Esophagus squamous epithelium (tissue), 5 donors: ENCODE results near the gene NOL4L. TPM values are rescaled to one million over a fixed set of nuclear protein-coding genes. Genes with fewer than 3 reads are reported as not detected.

Source experiments
- DNase-seq: peaks from one replicate; lab custom pipeline; 2025; lab: John Stamatoyannopoulos, UW
- H3K27ac ChIP-seq, 4 donors: fragments of 200-600 bp; sonication (generic); one replicate each; pipeline ENCODE4 v1.5.1; 2016 to 2019; ENCODE audit warnings: mild to moderate bottlenecking in 1 of 4
- H3K27me3 ChIP-seq, 4 donors: fragments of 200-600 bp; sonication (generic); 1 replicate in 3 of 4; 2 replicates in 1 of 4; pipeline versions ENCODE4 v1.5.1 to v1.6.0; 2017 to 2021; ENCODE audit warnings: antibody characterized with exemption in 1 of 4
- H3K36me3 ChIP-seq, 3 donors: fragments of 200-600 bp; sonication (generic); one replicate each; pipeline ENCODE4 v1.5.1; 2016 to 2019
- H3K4me1 ChIP-seq, 3 donors: fragments of 200-600 bp; sonication (generic); one replicate each; pipeline ENCODE4 v1.5.1; 2017 to 2019
- H3K4me3 ChIP-seq, 4 donors: fragments of 200-600 bp; sonication (generic); 1 replicate in 3 of 4; 2 replicates in 1 of 4; pipeline ENCODE4 v1.5.1; 2016 to 2019; ENCODE audit warnings: mild to moderate bottlenecking in 2 of 4, moderate library complexity in 1 of 4
- H3K9me3 ChIP-seq, 3 donors: fragments of 200-600 bp; sonication (generic); one replicate each; pipeline ENCODE4 v1.5.1; 2016 to 2019
- CTCF ChIP-seq, 6 experiments: fragments of 450-650 bp in 4 of 6; fragments of 200-600 bp in 2 of 6; sonication (generic) in 2 of 6; IDR thresholded peaks; one replicate each; pipeline ENCODE4 v1.5.1; 2016 to 2019; ENCODE audit warnings: antibody characterized with exemption in 6 of 6, mild to moderate bottlenecking in 4 of 6, moderate library complexity in 4 of 6
- POLR2A ChIP-seq, 4 donors: fragments of 450-650 bp; IDR thresholded peaks; one replicate each; pipeline ENCODE4 v1.6.1; 2017; ENCODE audit warnings: antibody characterized with exemption in 4 of 4, mild to moderate bottlenecking in 4 of 4, moderate library complexity in 3 of 4
- WGBS, 2 donors: methylation state at CpG; one replicate each; pipeline ENCODE4 v1.1.5; 2018; 5-methylcytosine and 5-hydroxymethylcytosine counted together
- intact Hi-C: fragments of 100-400 bp; cut with DNase I; formaldehyde crosslinking; loops from one replicate; pipeline ENCODE4 v1.15.0; 2022
- total RNA-seq, 4 donors: library from RNA; depleted of rRNA; stranded (reverse); fragments of >200 nt; gene quantifications; one replicate each; pipeline ENCODE4 v1.1.0, GENCODE V29; 2016
- donor health status: DM: yes; HTN: yes; CAD: no.

Gene NOL4L
- total RNA-seq, 4 donors from 2014 or later = 1.5 to 5.1 (median 3.0) TPM

DNA sequence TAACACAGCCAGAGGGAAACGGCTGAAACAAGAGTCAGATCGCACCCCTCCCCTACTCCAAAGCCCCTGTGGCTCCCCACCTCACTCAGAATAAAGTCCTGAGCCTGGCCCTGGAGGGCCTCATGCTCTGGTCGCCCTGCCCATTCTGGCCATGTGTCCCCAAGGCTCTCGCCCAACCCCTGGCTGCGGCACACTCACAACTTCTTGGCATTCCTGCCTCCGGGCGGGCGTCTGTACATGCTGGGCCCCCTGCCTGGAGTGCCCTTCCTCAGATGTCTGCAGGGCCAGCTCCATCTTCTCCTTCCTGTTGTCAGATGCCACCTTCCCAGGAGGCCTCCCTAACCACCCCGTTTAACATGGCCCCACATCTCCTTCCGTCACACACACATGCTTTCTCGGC lies 17.1 kb upstream of the NOL4L start:
- Histone ChIP-seq H3K9me3 (no peaks in the 10 kb centered on the region), H3K4me1 (no peaks in the 10 kb centered on the region), H3K36me3 (no peaks in the 10 kb centered on the region), H3K4me3 (no peak overlapping the region), H3K27ac (no peak overlapping the region), H3K27me3 (peaks cover 0 to 41% (median 0%) of the 10 kb centered on the region in 4 donors)
- DNase-seq = no peak
- intact Hi-C loops = no loop called here
- TF ChIP-seq POLR2A (IDR thresholded peaks at IDR 0.05) (no peak), CTCF (IDR thresholded peaks at IDR 0.05) (no peak)
- 76 to 79% methylated on average over 11 of the region's 11 CpGs for WGBS, 2 donors

DNA sequence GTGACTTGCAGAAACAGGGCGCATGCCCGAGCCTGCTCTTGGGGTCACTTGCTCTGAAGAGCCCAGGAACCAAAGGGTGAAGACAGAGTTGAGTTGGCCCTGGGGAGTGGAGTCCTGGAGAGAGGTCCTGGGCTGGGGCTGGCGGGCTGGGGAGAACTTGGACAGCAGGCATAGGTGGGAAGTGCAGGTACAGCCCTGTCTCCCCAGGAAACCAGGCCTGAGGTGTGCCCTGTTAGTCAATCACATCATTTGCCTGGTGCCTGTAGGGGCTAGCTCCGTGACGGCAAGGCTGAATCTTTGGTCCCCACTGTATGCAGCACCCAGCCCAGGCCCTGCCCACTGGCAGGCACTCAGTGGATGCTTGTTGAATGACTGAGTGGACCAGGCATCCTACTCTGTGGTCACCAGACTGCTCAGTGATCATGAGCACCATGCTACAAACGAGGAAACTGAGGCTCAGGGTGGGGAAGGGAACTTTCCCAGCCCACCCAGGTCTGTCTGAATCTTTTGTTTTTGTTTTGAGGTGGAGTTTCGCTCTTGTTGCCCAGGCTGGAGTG lies 15.6 kb upstream of the NOL4L start:
- no peak for DNase-seq
- no peak for TF ChIP-seq CTCF (IDR thresholded peaks at IDR 0.05)
- no peak for TF ChIP-seq POLR2A (IDR thresholded peaks at IDR 0.05)
- H3K27me3 ChIP-seq = peaks cover 0 to 26% (median 0%) of the 10 kb centered on the region in 4 donors
- intact Hi-C loops = no loop called here
- no peaks in the 10 kb centered on the region for H3K36me3 ChIP-seq
- H3K9me3 ChIP-seq = no peaks in the 10 kb centered on the region
- WGBS, 2 donors = 63 to 71% methylated on average over 4 to 5 of the region's 7 CpGs
- no peaks in the 10 kb centered on the region for H3K4me1 ChIP-seq
- H3K27ac ChIP-seq = no peak overlapping the region
- no peak overlapping the region for H3K4me3 ChIP-seq

GRCh38 chr20:32599783-32600340 lies 14.7 kb upstream of the NOL4L start:
- DNase-seq = no peak
- Histone ChIP-seq H3K36me3 (no peaks in the 10 kb centered on the region), H3K4me1 (no peaks in the 10 kb centered on the region), H3K27me3 (peaks cover 0 to 17% (median 0%) of the 10 kb centered on the region in 4 donors), H3K27ac (no peak overlapping the region), H3K9me3 (no peaks in the 10 kb centered on the region), H3K4me3 (no peak overlapping the region)
- intact Hi-C loops = no loop called here
- TF ChIP-seq CTCF (IDR thresholded peaks at IDR 0.05) = no peak
- no peak for TF ChIP-seq POLR2A (IDR thresholded peaks at IDR 0.05)
- WGBS, 2 donors = 61 to 89% methylated on average over 3 to 4 of the region's 6 CpGs

GRCh38 chr20:32598606-32599005 lies 13.5 kb upstream of the NOL4L start:
- Histone ChIP-seq H3K36me3 (no peaks in the 10 kb centered on the region), H3K9me3 (no peaks in the 10 kb centered on the region), H3K4me1 (no peaks in the 10 kb centered on the region), H3K4me3 (no peak overlapping the region), H3K27ac (no peak overlapping the region), H3K27me3 (peaks cover 0 to 6% (median 0%) of the 10 kb centered on the region in 4 donors)
- WGBS, 2 donors = 16% methylated on average over 5 of the region's 7 CpGs; no CpG with 5 or more reads in 1 of the 2 donors
- intact Hi-C loops = no loop called here
- no peak for DNase-seq
- TF ChIP-seq POLR2A (IDR thresholded peaks at IDR 0.05) (no peak), CTCF (IDR thresholded peaks at IDR 0.05) (no peak)

DNA sequence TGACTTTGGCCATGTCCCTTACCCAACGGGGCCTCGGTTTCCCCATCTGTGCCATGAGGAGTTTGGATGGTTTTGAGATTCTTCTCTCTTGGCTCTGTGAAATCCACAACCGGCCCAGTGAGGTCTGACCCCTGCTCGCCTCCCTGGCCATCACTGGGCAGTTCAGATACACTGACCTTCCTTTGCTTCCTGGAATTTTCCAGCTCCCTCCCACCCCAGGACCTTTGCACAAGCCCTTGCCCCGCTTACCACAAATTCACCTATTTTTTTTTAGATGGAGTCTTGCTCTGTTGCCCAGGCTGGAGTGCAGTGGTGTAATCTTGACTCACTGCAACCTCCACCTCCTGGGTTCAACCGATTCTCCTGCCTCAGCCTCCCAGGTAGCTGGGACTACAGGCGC lies 12.6 kb upstream of the NOL4L start:
- TF ChIP-seq POLR2A (IDR thresholded peaks at IDR 0.05) (no peak), CTCF (IDR thresholded peaks at IDR 0.05) (no peak)
- no peak overlapping the region for H3K27ac ChIP-seq

More for the DNA sequence above, 12.6 kb upstream of the NOL4L start:
- H3K9me3 ChIP-seq = no peaks in the 10 kb centered on the region
- peaks cover 0 to under 1% (median 0%) of the 10 kb centered on the region in 4 donors for H3K27me3 ChIP-seq
- DNase-seq = no peak
- intact Hi-C loops = no loop called here
- 74 to 84% methylated on average over 7 of the region's 7 CpGs for WGBS, 2 donors
- H3K4me1 ChIP-seq = no peaks in the 10 kb centered on the region
- no peaks in the 10 kb centered on the region for H3K36me3 ChIP-seq
- H3K4me3 ChIP-seq = no peak overlapping the region
